Measurements from ENCODE around the gene TACR1.

The TACR1 gene

GRCh38 chr2:75100801-75101151 is 98.5 kb downstream of the TACR1 start:
- peaks cover 6% of the 10 kb centered on the region; the same call in 1 of the 2 replicates for H3K9me3 ChIP-seq (ENCODE audit: control insufficient read depth, insufficient read depth, low read length)
- no peaks in the 10 kb centered on the region for H3K4me1 ChIP-seq (ENCODE audit: insufficient read depth, low read length)
- no peaks in the 10 kb centered on the region for H3K36me3 ChIP-seq (ENCODE audit: insufficient read depth, low read length)
- H3K9ac ChIP-seq (ENCODE audit: low read depth, low read length) = no peak overlapping the region

GRCh38 chr2:75100011-75100800 is 99.1 kb downstream of the TACR1 start:
- Histone ChIP-seq H3K9me3 (ENCODE audit: control insufficient read depth, insufficient read depth, low read length) (peaks cover 6% of the 10 kb centered on the region; the same call in 1 of the 2 replicates), H3K36me3 (ENCODE audit: insufficient read depth, low read length) (no peaks in the 10 kb centered on the region), H3K4me1 (ENCODE audit: insufficient read depth, low read length) (no peaks in the 10 kb centered on the region), H3K9ac (ENCODE audit: low read depth, low read length) (no peak overlapping the region)

- no peak overlapping the region for H3K9ac ChIP-seq (ENCODE audit: low read depth, low read length)
- H3K4me1 ChIP-seq (ENCODE audit: insufficient read depth, low read length) = no peaks in the 10 kb centered on the region
- H3K9me3 ChIP-seq (ENCODE audit: control insufficient read depth, insufficient read depth, low read length) = peaks cover 6% of the 10 kb centered on the region; the same call in 1 of the 2 replicates
- no peaks in the 10 kb centered on the region for H3K36me3 ChIP-seq (ENCODE audit: insufficient read depth, low read length)
Measured at GRCh38 chr2:75099521-75099922, 99.8 kb downstream of the TACR1 start.

- H3K4me1 ChIP-seq (ENCODE audit: insufficient read depth, low read length) = no peaks in the 10 kb centered on the region
- no peaks in the 10 kb centered on the region for H3K36me3 ChIP-seq (ENCODE audit: insufficient read depth, low read length)
- H3K9me3 ChIP-seq (ENCODE audit: control insufficient read depth, insufficient read depth, low read length) = peaks cover 6% of the 10 kb centered on the region; the same call in 1 of the 2 replicates
- H3K9ac ChIP-seq (ENCODE audit: low read depth, low read length) = no peak overlapping the region
Measured at GRCh38 chr2:75098856-75099255, 100.5 kb downstream of the TACR1 start.

- H3K9me3 ChIP-seq (ENCODE audit: control insufficient read depth, insufficient read depth, low read length) = 0 out of 2 replicates have a peak, but pooled peaks cover 3% of the 10 kb centered on the region
- no peaks in the 10 kb centered on the region for H3K36me3 ChIP-seq (ENCODE audit: insufficient read depth, low read length)
- H3K9ac ChIP-seq (ENCODE audit: low read depth, low read length) = no peak overlapping the region
- no peaks in the 10 kb centered on the region for H3K4me1 ChIP-seq (ENCODE audit: insufficient read depth, low read length)
Measured at GRCh38 chr2:75097831-75098230, 101.5 kb downstream of the TACR1 start.

- H3K36me3 ChIP-seq (ENCODE audit: insufficient read depth, low read length) = no peaks in the 10 kb centered on the region
- H3K4me1 ChIP-seq (ENCODE audit: insufficient read depth, low read length) = no peaks in the 10 kb centered on the region
- no peak overlapping the region for H3K9ac ChIP-seq (ENCODE audit: low read depth, low read length)
- no peaks in the 10 kb centered on the region for H3K9me3 ChIP-seq (ENCODE audit: control insufficient read depth, insufficient read depth, low read length)
Measured at GRCh38 chr2:75094405-75094804, 104.9 kb downstream of the TACR1 start.

- Histone ChIP-seq H3K36me3 (ENCODE audit: insufficient read depth, low read length) (no peaks in the 10 kb centered on the region), H3K9ac (ENCODE audit: low read depth, low read length) (no peak overlapping the region), H3K9me3 (ENCODE audit: control insufficient read depth, insufficient read depth, low read length) (no peaks in the 10 kb centered on the region), H3K4me1 (ENCODE audit: insufficient read depth, low read length) (no peaks in the 10 kb centered on the region)
Measured at GRCh38 chr2:75090770-75091515, 108.4 kb downstream of the TACR1 start.

GRCh38 chr2:75089471-75089870 is 109.8 kb downstream of the TACR1 start:
- H3K4me1 ChIP-seq (ENCODE audit: insufficient read depth, low read length) = no peaks in the 10 kb centered on the region
- H3K36me3 ChIP-seq (ENCODE audit: insufficient read depth, low read length) = no peaks in the 10 kb centered on the region
- H3K9me3 ChIP-seq (ENCODE audit: control insufficient read depth, insufficient read depth, low read length) = no peaks in the 10 kb centered on the region
- H3K9ac ChIP-seq (ENCODE audit: low read depth, low read length) = no peak overlapping the region

GRCh38 chr2:75088791-75089190 is 110.5 kb downstream of the TACR1 start:
- Histone ChIP-seq H3K9me3 (ENCODE audit: control insufficient read depth, insufficient read depth, low read length) (no peaks in the 10 kb centered on the region), H3K4me1 (ENCODE audit: insufficient read depth, low read length) (no peaks in the 10 kb centered on the region), H3K36me3 (ENCODE audit: insufficient read depth, low read length) (no peaks in the 10 kb centered on the region), H3K9ac (ENCODE audit: low read depth, low read length) (no peak overlapping the region)

- H3K4me1 ChIP-seq (ENCODE audit: insufficient read depth, low read length) = no peaks in the 10 kb centered on the region
- no peaks in the 10 kb centered on the region for H3K9me3 ChIP-seq (ENCODE audit: control insufficient read depth, insufficient read depth, low read length)
- H3K36me3 ChIP-seq (ENCODE audit: insufficient read depth, low read length) = no peaks in the 10 kb centered on the region
- H3K9ac ChIP-seq (ENCODE audit: low read depth, low read length) = no peak overlapping the region
Measured at GRCh38 chr2:75087736-75088135, 111.6 kb downstream of the TACR1 start.

GRCh38 chr2:75079575-75079974 is 119.7 kb downstream of the TACR1 start:
- no peak overlapping the region for H3K9ac ChIP-seq (ENCODE audit: low read depth, low read length)
- H3K4me1 ChIP-seq (ENCODE audit: insufficient read depth, low read length) = peaks cover 6% of the 10 kb centered on the region; the same call in 1 of the 2 replicates
- no peaks in the 10 kb centered on the region for H3K9me3 ChIP-seq (ENCODE audit: control insufficient read depth, insufficient read depth, low read length)
- H3K36me3 ChIP-seq (ENCODE audit: insufficient read depth, low read length) = no peaks in the 10 kb centered on the region

- Histone ChIP-seq H3K9me3 (ENCODE audit: control insufficient read depth, insufficient read depth, low read length) (no peaks in the 10 kb centered on the region), H3K4me1 (ENCODE audit: insufficient read depth, low read length) (peaks cover 6% of the 10 kb centered on the region; the same call in 1 of the 2 replicates), H3K36me3 (ENCODE audit: insufficient read depth, low read length) (no peaks in the 10 kb centered on the region), H3K9ac (ENCODE audit: low read depth, low read length) (no peak overlapping the region)
Measured at GRCh38 chr2:75077909-75078308, 121.4 kb downstream of the TACR1 start.

GRCh38 chr2:75076088-75076487 is 123.2 kb downstream of the TACR1 start:
- Histone ChIP-seq H3K9me3 (ENCODE audit: control insufficient read depth, insufficient read depth, low read length) (no peaks in the 10 kb centered on the region), H3K36me3 (ENCODE audit: insufficient read depth, low read length) (no peaks in the 10 kb centered on the region), H3K9ac (ENCODE audit: low read depth, low read length) (no peak overlapping the region), H3K4me1 (ENCODE audit: insufficient read depth, low read length) (peaks cover 6% of the 10 kb centered on the region; the same call in 1 of the 2 replicates)

GRCh38 chr2:75074708-75075107 is 124.6 kb downstream of the TACR1 start:
- H3K36me3 ChIP-seq (ENCODE audit: insufficient read depth, low read length) = no peaks in the 10 kb centered on the region
- H3K4me1 ChIP-seq (ENCODE audit: insufficient read depth, low read length) = no peaks in the 10 kb centered on the region; the same call in 1 of the 2 replicates
- H3K9ac ChIP-seq (ENCODE audit: low read depth, low read length) = no peak overlapping the region
- no peaks in the 10 kb centered on the region for H3K9me3 ChIP-seq (ENCODE audit: control insufficient read depth, insufficient read depth, low read length)

GRCh38 chr2:75074228-75074627 is 125.1 kb downstream of the TACR1 start:
- H3K9me3 ChIP-seq (ENCODE audit: control insufficient read depth, insufficient read depth, low read length) = no peaks in the 10 kb centered on the region
- H3K4me1 ChIP-seq (ENCODE audit: insufficient read depth, low read length) = no peaks in the 10 kb centered on the region
- no peaks in the 10 kb centered on the region for H3K36me3 ChIP-seq (ENCODE audit: insufficient read depth, low read length)
- H3K9ac ChIP-seq (ENCODE audit: low read depth, low read length) = no peak overlapping the region

Data from ES-I3 (cell line).